SHP77 treated with DMSO at 0.1 percent for 48 hours (cell line): ENCODE data around the gene ELOVL3.
"Not testable (repeated sequence)": the region's sequence is repeated elsewhere in the genome, so short reads cannot be mapped to it uniquely, and the experiment has no call there.

Experiments
- DNase-seq: peaks from one replicate; lab custom pipeline; 2025; lab: John Stamatoyannopoulos, UW

The ELOVL3 gene, protein sequence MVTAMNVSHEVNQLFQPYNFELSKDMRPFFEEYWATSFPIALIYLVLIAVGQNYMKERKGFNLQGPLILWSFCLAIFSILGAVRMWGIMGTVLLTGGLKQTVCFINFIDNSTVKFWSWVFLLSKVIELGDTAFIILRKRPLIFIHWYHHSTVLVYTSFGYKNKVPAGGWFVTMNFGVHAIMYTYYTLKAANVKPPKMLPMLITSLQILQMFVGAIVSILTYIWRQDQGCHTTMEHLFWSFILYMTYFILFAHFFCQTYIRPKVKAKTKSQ

DNA sequence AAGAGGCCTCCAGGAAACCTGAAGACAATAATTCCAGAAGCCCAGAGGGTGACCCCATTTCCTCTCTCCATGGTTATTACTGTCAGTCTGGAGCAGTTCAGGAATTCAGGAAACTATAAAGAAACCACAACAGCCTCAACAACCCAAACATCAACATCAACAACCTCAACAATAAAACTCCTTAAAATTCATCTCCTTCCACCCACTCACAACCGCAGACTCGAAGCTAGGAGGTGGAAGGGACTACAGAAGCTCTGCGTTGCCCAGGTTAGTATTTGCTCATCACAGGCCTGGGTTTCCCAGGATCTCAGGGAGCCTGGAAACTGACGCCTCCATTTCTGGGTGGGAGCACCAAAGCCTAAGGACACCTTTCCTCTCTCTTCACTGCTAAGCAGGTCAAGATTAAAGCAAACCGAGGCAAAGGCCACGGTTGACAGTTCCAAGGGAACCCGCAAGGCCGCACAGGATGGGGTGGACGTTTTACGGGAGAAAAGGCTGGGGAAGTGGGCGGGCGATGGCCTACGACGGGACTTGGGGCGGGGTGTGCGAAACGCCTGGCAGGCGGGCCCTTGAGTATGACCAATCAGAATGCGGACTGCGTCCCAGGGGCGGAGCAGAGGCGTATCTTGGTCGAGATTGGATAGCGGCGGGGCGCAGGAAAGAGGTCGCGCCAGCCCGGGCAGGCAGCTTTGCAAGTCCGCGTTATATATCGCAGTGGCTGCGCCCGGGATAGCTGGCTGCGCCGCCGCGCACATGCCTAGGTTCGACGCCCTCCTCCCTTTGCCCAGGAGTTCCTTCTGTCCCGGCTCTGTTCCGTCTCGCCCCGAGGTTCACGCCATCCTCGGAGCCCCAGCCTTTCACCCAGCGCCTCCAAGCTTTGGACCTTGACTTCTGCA, at the start of gene ELOVL3:
Gene ELOVL3 (plus strand): TSS at position 654 of the 896 bp plus-strand sequence. CDS start 250 bp downstream, outside the sequence.
- no peak for DNase-seq

DNA sequence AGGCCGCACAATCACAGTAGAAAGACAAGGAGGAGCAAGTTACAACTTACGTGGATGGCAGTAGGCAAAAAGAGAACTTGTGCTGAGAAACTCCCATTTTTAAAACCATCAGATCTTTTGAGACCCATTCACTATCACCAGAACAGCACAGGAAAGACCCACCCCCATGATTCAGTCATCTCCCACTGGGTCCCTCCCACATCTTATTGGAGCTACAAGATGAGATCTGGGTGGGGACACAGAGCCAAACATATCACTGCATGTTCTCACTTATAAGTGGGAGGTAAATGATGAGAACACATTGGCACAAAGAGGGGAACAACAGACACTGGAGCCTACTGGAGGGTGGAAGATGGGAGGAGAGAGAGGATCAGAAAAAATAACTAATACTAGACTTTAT, 41.5 kb upstream of the ELOVL3 start:
- DNase-seq = no peak

DNA sequence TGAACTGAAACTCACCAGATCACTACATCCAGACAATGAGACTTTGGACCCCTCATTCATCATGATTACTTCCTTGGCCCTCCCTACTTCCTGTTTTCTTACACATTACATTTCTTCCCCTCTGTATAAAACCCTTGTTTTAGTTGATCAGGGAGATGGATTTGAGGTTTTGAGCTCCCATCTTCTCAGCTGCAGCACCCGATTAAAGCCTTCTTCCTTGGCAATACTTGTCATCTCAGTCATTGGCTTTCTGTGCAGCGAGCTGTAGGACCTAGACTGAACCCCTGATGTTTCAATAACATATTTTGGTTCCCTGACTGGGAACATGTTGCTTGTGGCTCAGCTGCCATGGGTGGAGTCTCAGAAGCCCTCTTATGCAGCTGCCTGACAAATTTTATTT, 40.8 kb upstream of the ELOVL3 start:
- DNase-seq = no peak

DNA sequence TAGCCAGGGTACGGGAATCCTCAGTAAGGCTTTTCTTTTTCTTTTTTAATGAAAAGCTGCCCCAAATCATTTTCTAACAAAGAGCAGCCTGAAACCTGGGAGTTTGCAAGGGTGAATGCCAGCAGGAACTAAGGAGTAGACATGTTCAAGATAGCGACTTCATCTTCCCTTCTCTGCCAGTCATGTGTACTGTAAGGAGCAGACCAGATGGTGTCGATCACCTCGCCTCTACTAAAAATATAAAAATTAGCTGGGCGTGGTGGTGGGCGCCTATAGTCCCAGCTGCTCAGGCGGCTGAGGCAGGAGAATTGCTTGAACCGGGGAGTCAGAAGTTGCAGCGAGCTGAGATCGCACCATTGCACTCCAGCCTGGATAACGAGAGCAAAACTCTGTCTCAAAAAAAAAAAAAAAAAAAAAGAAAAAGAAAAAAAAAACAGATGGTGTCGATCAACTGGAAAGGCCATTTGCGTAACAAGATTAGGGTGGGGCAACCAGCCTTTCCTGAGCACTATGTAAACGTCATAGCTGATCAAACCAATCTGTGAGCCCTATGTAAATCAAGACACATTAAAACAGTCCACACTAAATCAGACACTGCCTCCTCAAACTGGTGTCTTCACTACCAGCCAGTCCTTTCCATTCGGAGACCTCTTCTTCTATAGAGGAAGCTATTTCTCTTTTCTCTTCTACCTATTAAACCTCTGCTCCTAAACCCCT, 40.1 kb upstream of the ELOVL3 start:
- DNase-seq = no peak

DNA sequence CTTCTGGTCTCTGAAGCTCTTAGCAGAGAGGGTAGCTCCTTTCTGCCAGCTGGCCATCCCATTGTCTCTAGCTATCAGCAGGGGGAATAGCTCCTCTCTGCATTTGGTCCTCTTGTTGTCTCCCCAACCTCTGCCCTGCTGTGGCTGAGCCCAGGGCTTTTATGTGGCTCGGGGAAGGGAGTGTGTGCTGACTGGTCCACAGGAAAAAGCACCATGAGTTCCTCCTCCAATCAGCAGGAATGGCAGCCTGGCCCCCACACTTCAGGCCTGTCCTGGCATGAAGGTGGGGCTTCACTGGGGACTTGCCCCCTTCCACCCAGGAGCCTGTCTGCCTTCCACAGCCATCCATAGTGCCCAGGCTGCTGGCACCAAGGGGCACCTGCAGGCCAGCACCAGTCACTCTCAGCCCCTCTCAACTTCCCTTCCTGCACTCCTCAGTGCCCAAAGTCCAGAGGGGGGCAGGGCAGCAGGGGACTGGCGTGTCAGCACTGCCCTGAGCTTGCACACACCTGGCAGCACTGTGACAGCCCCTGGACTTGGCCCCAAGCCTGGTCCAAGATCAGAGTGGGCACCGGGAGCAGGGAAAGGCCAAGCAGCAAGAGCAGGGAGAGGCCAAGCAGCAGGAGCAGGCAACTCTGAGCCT, 37.7 kb upstream of the ELOVL3 start:
- no peak for DNase-seq

DNA sequence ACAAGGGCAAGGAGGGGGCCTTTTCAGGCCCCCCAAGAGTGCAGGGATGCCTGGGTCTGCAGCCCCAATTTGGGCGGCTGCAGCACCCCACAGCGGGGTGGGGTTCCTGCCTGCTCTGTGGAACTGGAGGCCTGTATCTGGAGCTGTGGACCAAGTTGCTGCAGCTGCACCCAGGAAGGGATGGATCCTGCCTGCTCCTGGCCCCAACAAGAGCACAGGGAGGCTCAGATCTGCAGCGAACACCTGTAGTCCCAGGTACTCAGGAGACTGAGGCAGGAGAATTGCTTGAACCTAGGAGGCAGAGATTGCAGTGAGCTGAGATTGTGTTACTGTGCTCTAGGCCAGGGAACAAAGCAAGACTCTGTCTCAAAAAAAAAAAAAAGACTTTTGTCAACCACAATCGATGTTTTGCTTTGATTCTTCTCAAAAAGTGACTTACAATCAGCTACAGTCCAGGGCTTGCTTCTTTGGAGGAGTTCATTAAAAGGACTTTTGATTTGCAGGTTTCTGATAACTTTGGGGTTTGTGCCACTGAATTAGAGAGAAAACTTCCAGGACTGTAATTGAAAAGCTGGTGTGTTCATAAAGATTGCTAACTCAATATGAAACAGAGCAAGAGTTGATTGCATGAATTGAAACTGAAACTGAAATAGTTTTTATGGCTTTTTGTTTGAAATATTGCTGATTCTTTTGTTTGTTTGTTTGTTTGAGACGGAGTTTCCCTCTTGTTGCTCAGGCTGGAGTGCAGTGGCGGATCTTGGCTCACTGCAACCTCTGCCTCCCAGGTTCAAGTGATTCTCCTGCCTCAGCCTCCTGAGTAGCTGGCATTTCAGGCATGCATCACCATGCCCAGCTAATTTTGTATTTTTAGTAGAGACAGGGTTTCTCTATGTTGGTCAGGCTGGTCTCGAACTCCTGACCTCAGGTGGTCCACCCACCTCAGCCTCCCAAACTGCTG, 36.9 kb upstream of the ELOVL3 start:
- DNase-seq = not testable (repeated sequence)

DNA sequence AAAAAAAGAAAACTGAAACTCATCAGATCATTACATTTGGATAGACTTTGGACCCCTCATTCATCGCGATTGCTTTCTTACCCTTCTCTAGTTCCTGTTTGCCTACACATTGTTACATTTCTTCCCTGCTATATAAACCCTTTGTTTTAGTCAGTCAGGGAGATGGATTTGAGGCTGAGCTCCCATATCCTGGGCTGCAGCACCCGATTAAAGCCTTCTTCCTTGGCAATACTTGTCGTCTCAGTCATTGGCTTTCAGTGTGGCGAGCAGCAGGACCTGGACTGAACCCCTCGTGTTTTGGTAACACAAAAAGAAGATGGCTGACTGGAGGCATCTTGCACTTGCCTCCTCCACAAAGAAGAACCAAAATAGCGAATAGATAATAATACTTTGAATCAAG, 34.1 kb upstream of the ELOVL3 start:
- DNase-seq = no peak

DNA sequence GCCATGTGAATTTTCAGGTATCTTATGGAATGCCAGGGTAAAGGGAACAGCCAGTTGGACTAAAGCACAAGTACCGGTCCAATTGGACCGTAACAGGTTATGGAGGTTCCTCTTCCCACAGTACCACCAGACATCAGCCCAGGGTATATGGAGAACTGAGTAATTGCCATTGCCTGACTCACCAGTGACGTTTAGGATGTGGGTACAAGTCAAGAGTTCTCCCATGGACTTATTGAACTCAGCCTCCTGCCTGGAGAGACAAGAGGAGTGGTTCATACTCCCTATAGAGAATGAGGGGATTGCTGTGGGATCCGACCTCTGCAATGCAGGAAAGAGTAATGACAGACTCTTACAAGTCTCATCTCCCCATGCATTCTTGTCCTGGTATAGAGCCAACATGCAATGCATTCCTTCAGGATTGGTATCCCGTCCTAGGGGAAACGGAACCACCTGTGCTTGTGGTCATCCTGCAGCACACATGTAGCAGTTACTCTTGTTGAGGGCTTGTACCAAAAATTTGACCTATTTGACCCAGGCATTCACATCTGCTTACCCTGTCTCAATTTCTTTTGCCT, 30.7 kb upstream of the ELOVL3 start:
- DNase-seq = no peak

DNA sequence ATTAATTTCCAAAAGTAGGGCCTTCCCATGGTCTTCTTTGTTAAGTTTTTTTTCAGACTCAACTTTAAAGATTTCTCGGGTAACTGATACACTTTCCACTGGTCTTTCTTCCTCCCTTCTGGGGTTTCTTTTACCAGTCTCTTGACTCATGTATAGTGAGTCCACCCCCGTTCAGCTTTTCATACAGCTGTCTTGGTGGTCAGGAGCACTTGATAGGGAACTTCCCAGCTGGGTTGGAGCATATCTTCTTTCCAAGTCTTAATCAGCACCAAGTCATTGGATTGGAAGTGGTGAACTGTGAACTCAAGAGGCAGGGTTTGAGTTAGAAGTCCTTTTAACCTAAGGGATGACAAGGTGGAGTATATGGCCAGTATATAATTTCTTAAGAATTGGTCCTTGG, 29.2 kb upstream of the ELOVL3 start:
- DNase-seq = no peak

DNA sequence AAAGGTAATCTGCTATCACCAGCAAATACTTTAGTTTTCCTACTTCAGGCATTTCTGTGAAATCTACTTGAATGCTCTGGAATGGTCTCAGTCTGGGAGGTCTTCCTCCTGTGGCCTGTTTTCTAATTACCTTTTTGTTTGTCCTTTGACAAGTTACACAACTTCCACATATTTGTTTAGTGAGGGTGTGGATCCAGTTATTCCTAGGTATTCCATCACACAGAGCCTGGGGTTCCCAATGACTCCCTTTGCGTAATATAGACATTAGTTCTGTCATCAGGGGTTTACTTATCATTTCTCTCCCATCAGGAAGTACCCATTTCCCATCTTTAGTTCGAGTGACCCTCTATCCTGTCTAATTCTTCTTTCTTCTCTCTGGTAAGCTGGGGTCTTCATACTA, 28.1 kb upstream of the ELOVL3 start:
- DNase-seq = no peak

DNA sequence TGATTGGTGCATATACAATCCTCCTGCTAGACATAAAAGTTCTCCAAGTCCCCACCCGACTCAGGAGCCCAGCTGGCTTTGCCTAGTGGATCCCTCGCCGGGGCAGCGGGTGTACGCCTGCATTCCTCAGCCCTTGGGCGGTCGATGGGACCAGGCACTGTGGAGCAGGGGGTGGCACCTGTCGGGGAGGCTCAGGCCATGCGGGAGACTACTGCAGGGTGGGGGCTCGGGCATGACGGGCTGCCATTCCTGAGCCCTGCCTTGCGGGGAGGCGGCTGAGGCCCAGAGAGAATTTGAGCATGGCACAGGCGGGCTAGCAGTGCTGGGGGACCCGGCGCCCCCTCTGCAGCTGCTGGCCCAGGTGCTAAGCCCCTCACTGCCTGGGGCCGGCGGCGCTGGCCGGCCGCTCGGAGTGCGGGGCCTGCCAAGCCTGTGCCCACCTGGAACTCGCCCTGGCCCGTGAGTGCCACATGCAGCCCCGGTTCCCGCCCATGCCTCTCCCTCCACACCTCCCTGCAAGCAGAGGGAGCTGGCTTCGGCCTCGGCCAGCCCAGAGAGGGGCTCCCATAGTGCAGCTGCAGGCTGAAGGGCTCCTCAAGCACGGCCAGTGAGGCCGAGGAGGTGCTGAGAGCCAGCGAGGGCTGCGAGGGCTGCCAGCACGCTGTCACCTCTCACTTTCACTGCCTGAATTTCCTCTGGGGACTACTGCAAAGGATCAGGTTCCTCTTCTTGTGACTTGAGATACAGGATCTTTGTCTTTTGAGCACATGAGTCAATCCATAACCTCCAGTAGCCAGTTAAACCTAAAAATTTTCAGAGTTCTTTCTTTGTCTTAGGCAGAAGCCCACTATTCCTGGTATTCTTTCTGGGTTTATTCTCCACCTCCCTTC, 25.1 kb upstream of the ELOVL3 start:
- no peak for DNase-seq

DNA sequence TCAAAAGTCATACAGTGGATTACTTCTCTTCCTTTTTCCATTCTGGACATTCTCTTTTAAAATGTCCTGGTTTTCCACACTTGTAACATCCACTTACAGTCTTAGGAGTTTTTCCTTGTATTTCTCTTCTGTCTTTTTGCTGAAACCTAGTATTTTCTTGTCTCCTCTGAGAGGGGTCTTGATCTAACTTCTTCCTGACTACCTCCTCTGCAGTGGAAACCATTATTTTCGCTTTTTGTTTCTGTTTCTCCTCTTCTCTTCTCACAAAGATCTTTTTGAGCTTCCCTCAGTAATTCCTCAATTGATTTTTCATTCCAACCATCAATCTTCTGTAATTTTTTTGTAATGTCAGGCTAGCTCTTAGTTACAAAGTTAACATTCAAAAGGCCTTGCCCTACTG, 23.7 kb upstream of the ELOVL3 start:
- no peak for DNase-seq

DNA sequence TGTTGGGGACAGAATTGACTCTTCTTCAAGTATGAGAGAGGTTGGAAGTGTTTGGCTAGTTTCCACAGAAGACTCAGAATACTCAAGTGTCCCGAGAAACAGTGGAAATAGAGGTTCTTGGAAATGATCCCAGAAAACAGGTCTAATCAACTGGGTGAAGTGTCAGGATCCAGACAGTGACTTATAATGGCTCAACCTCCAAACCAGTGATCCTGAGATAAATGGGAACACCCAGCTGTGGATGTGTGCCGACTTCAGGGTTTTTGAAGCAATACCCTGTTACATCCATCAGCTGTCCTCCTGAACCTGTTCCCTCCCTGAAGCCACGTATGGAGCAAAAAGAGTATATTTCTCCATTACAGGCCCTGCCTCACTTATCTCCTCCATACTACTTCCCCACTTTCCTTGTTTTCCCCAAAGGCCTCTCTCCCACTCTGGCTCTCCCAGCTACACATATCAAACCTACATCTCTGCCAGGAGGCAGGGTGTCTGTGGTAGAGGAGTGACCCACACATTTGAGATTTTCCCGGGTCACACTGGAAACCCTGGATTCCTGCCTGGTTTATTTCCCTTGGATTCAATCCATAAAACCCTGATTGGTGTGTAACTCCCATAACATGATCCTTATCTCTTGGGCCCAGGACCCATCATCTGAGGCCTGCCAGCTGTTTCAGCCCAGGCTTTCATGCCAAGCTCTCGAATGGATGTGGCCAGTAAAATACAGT, 17.6 kb upstream of the ELOVL3 start:
- no peak for DNase-seq

DNA sequence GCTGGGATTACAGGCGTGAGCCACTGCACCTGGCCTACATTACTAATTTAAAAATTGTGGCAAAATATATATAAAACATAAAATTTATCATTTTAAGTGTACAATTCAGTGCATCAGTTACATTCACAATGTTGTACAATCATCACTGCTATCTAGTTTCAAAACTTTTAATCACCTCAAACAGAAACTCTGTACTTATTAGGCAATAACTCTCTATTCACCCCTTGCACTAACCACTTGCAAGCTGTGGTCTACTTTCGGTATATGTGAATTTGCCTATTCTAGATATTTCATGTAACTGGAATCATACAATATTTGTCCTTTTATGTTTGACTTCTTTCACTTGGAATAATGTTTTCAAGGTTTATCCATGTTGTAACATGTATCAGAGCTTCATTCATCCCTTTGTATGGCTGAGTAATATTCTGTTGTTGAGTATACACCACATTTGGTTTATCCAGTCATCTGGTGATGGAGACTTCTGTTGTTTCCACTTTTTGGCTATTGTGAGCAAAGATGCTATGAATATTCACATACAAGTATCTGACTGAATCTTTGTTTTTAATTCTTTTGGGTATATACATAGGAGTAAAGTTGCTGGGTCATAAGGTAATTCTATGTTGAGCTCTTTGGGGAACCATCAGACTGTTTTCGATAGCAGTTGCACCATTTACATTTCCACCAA, 14.3 kb upstream of the ELOVL3 start:
- no peak for DNase-seq

DNA sequence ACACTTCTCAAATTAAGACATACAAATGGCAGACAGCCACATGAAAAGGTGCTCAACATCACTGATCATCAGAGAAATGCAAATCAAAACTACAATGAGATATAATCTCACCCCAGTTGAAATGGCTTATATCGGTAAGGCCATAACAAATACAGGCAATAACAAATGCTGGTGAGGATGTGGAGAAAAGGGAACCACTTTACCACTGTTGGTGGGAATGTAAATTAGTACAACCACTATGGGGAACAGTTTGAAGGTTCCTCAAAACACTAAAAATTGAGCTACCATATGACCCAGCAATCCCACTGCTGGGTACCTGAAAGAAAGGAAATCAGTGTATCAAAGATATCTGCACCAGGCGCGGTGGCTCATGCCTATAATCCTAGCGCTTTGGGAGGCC, 12.5 kb upstream of the ELOVL3 start:
- DNase-seq = not testable (repeated sequence)

DNA sequence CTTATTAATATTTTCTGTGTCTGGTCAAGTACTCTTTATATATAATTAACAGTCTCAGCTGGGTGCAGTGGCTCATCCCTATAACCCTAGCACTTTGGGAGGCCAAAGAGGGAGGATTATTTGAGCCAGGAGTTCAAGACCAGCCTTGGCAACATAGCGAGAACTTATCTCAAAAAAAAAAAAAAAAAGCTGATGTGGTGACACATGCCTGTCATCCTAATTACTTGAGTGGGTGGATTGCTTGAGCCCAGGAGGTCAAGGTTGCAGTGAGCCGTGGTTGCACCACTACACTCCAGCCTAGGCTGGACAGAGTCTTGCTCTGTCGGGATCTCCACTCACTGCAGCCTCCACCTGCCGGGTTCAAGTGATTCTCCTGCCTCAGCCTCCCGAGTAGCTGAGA, 6.7 kb upstream of the ELOVL3 start:
- DNase-seq = no peak

DNA sequence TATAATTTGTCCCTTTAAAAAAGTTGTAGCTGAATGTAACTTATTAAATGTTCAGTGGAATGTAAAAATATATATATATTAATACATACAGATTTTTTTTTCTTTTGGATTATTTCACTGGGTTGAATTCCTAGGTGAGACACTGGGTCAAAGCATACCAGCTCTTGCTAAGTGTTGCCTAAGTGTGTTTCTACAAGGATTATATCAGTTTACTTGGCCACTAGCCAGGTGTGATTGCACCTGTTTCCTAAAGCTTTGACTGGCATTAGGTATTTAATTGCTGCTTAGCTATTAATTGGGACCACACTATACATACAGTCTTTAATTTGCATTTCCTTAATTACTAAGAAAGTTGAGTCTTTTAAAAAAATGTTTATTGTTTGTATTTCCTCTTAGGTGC, 5.5 kb upstream of the ELOVL3 start:
- DNase-seq = no peak

DNA sequence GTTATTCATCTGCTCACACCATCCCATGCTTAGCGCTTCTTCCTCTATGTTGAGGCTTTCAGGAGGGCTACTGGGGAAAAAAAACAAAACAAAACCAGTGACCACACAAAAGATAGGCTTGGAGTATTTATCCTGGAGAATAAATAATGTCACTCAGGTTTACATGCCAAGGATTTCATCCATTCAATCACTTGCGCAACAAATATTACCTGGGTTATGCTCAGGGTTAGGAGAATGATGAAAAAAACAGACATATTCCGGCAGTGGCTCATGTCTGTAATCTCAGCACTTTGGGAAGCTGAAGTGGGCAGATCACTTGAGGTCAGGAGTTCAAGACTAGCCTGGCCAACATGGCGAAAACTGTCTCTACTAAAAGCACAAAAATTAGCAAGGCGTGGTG, 3.3 kb upstream of the ELOVL3 start:
- no peak for DNase-seq

DNA sequence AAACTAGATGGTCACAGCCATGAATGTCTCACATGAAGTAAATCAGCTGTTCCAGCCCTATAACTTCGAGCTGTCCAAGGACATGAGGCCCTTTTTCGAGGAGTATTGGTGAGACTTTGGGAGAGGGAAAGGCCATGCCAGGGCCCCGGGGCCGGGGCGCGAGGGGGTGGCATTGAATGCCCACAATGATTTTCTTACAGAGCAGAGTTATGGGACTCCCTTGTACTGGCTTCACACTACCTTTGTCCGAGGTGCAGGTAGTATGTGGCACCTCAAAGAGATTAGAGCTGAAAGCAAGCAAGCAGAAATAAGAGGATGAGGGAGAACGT, 407 bp downstream of the ELOVL3 start:
- DNase-seq = no peak
